ENCODE measurements around the gene PP2D1.
"Not testable (repeated sequence)": the region's sequence is repeated elsewhere in the genome, so short reads cannot be mapped to it uniquely, and the experiment has no call there.

The PP2D1 gene

DNA sequence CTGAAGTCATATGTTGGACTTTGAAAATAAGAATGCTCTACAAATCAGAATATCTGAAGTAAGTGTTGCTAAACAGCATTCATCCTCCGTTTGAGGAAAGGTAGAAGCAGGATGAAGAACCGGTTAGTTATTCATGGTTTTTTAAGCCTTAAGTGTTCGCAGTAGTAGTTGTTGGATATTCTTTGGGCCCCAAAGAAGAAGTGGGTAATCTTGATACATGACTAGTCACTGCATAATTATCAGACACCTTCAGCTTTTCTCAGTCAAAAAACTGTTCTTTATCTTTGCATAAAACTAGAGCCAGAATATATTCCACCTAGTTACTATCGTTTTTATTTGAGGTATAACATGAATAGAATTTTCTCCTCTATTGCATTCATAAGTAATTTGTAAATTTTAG is 51.4 kb downstream of the PP2D1 start:
- no peak overlapping the region for H3K4me3 ChIP-seq (ENCODE audit: low read length)
- H3K36me3 ChIP-seq (replicated peaks; ENCODE audit: low read depth, low read length), result peaks cover 27% of the 10 kb centered on the region
- H3K27me3 ChIP-seq (ENCODE audit: low read depth, low read length), result no peaks in the 10 kb centered on the region
- H3K9me3 ChIP-seq (ENCODE audit: insufficient read depth, low read length), result no peaks in the 10 kb centered on the region
- no peak overlapping the region for H2AFZ ChIP-seq (ENCODE audit: low read depth, low read length)
- H4K20me1 ChIP-seq (ENCODE audit: insufficient read depth, low read length), result peaks cover 63% of the 10 kb centered on the region
- TF ChIP-seq EZH2phosphoT487 (IDR thresholded peaks at IDR 0.05; ENCODE audit: low read depth), result no peak
- TF ChIP-seq, protein P1, sequence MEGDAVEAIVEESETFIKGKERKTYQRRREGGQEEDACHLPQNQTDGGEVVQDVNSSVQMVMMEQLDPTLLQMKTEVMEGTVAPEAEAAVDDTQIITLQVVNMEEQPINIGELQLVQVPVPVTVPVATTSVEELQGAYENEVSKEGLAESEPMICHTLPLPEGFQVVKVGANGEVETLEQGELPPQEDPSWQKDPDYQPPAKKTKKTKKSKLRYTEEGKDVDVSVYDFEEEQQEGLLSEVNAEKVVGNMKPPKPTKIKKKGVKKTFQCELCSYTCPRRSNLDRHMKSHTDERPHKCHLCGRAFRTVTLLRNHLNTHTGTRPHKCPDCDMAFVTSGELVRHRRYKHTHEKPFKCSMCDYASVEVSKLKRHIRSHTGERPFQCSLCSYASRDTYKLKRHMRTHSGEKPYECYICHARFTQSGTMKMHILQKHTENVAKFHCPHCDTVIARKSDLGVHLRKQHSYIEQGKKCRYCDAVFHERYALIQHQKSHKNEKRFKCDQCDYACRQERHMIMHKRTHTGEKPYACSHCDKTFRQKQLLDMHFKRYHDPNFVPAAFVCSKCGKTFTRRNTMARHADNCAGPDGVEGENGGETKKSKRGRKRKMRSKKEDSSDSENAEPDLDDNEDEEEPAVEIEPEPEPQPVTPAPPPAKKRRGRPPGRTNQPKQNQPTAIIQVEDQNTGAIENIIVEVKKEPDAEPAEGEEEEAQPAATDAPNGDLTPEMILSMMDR (IDR thresholded peaks at IDR 0.05; ENCODE audit: low read depth, low read length), result no peak
- no peak overlapping the region for H3K9ac ChIP-seq (ENCODE audit: low read length)
- no peaks in the 10 kb centered on the region for H3K4me1 ChIP-seq (ENCODE audit: low read length)
- H3K27ac ChIP-seq (ENCODE audit: low read length), result no peak overlapping the region
- no peak overlapping the region for H3K4me2 ChIP-seq (ENCODE audit: low read length)
- H3K79me2 ChIP-seq (ENCODE audit: low read length), result peaks cover 92% of the 10 kb centered on the region

DNA sequence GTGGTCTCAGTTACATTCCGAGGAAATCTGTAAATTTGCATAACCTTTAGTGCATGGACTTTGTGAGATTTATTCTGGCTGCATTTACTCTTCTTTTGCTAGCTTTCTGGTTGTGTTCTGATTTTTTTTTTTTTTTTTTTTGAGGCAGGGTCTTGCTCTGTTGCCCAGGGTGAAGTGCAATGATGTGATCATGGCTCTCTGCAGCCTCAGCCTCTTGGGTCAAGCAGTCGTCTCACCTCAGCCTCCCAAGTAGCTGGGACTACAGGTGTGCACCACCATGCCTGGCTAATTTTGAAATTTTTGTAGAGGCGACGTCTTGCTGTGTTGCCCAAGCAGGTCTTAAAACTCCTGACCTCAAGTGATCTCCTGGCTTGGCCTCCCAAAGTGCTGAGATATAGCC is 52.6 kb downstream of the PP2D1 start:
- H3K36me3 ChIP-seq (replicated peaks; ENCODE audit: low read depth, low read length), result peaks cover 28% of the 10 kb centered on the region
- no peak overlapping the region for H3K9ac ChIP-seq (ENCODE audit: low read length)
- TF ChIP-seq, protein P1 (IDR thresholded peaks at IDR 0.05; ENCODE audit: low read depth, low read length), result no peak
- TF ChIP-seq EZH2phosphoT487 (IDR thresholded peaks at IDR 0.05; ENCODE audit: low read depth), result no peak
- no peak overlapping the region for H3K4me2 ChIP-seq (ENCODE audit: low read length)
- peaks cover 59% of the 10 kb centered on the region for H4K20me1 ChIP-seq (ENCODE audit: insufficient read depth, low read length)
- H3K4me1 ChIP-seq (ENCODE audit: low read length), result no peaks in the 10 kb centered on the region
- H2AFZ ChIP-seq (ENCODE audit: low read depth, low read length), result no peak overlapping the region
- H3K27ac ChIP-seq (ENCODE audit: low read length), result no peak overlapping the region
- H3K4me3 ChIP-seq (ENCODE audit: low read length), result no peak overlapping the region
- no peaks in the 10 kb centered on the region for H3K27me3 ChIP-seq (ENCODE audit: low read depth, low read length)
- H3K9me3 ChIP-seq (ENCODE audit: insufficient read depth, low read length), result no peaks in the 10 kb centered on the region
- H3K79me2 ChIP-seq (ENCODE audit: low read length), result peaks cover 92% of the 10 kb centered on the region

DNA sequence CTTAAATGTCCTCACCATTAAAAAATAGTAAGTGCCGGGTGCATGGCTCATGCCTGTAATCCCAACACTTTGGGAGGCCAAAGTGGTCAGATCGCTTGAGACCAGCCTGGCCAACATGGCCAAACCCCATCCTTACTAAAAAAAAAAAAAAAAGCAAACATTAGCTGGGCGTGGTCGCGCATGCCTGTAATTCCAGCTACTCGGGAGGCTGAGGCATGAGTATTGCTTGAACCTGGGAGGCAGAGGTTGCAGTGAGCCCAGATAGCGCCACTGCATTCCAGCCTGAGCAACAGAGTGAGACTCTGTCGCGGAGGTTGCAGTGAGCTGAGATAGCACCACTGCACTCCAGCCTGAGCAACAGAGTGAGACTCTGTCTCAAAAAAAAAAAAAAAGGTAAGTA is 54.7 kb downstream of the PP2D1 start:
- H3K9ac ChIP-seq (ENCODE audit: low read length); H3K4me1 ChIP-seq (ENCODE audit: low read length); H3K4me3 ChIP-seq (ENCODE audit: low read length); H3K9me3 ChIP-seq (ENCODE audit: insufficient read depth, low read length); H2AFZ ChIP-seq (ENCODE audit: low read depth, low read length); H3K27ac ChIP-seq (ENCODE audit: low read length); H3K27me3 ChIP-seq (ENCODE audit: low read depth, low read length); H3K4me2 ChIP-seq (ENCODE audit: low read length): not testable (repeated sequence)
- Histone ChIP-seq H4K20me1 (ENCODE audit: insufficient read depth, low read length) (peaks cover 46% of the 10 kb centered on the region), H3K79me2 (ENCODE audit: low read length) (peaks cover 94% of the 10 kb centered on the region), H3K36me3 (replicated peaks; ENCODE audit: low read depth, low read length) (peaks cover 36% of the 10 kb centered on the region)

DNA sequence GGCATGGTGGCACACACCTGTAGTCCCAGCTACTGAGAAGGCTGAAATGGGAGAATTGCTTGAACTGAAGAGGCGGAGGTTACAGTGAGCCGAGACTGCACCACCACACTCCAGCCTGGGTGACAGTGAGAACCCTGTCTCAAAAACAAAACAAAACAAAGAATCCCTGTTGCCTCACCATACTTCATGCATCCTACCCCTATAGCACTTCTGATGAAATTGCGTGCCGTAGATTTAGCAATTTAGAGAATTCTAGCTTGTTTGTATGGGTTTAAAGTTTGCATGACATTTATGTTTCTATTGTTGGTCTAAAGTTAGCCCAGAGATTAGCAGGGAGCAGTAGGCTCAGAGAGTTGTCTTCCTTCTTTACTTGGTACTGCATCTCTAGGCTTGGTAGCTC is 57.4 kb downstream of the PP2D1 start:
- Histone ChIP-seq H3K36me3 (replicated peaks; ENCODE audit: low read depth, low read length) (peaks cover 37% of the 10 kb centered on the region), H3K27ac (ENCODE audit: low read length) (no peak overlapping the region), H3K9ac (ENCODE audit: low read length) (no peak overlapping the region), H3K79me2 (ENCODE audit: low read length) (peaks cover 95% of the 10 kb centered on the region), H3K4me3 (ENCODE audit: low read length) (no peak overlapping the region), H4K20me1 (ENCODE audit: insufficient read depth, low read length) (peaks cover 34% of the 10 kb centered on the region), H3K4me2 (ENCODE audit: low read length) (no peak overlapping the region), H3K9me3 (ENCODE audit: insufficient read depth, low read length) (no peaks in the 10 kb centered on the region), H3K4me1 (ENCODE audit: low read length) (no peaks in the 10 kb centered on the region; the same call in 1 of the 2 replicates), H2AFZ (ENCODE audit: low read depth, low read length) (no peak overlapping the region), H3K27me3 (ENCODE audit: low read depth, low read length) (no peaks in the 10 kb centered on the region)
- no peak for TF ChIP-seq EZH2phosphoT487 (IDR thresholded peaks at IDR 0.05; ENCODE audit: low read depth)
- TF ChIP-seq, protein P1 (IDR thresholded peaks at IDR 0.05; ENCODE audit: low read depth, low read length), result no peak

DNA sequence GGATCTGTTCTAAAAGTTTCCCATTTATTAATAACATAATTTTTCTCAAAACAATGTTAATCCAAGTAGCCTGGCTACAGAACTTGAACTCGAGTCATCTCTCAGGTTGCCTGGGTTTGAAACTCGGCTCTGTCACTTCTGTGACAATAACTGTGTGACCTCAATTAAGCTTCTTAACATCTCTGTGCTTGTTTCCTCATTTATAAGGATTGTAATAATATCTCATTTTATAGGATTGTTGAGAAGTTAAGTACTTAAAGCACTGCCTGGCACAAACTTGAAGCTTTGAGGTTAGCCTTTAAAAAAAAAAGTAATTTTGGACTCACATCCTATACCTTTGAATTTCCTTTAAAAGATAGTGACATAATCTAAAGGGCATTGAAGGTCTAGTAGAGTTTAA is 61.7 kb downstream of the PP2D1 start:
- Histone ChIP-seq H3K27me3 (ENCODE audit: low read depth, low read length) (no peaks in the 10 kb centered on the region), H3K79me2 (ENCODE audit: low read length) (peaks cover 85% of the 10 kb centered on the region), H2AFZ (ENCODE audit: low read depth, low read length) (no peak overlapping the region), H3K4me3 (ENCODE audit: low read length) (no peak overlapping the region), H3K4me2 (ENCODE audit: low read length) (no peak overlapping the region), H3K4me1 (ENCODE audit: low read length) (peaks cover 24% of the 10 kb centered on the region), H3K36me3 (replicated peaks; ENCODE audit: low read depth, low read length) (peaks cover 33% of the 10 kb centered on the region), H3K9ac (ENCODE audit: low read length) (no peak overlapping the region), H3K27ac (ENCODE audit: low read length) (no peak overlapping the region), H3K9me3 (ENCODE audit: insufficient read depth, low read length) (no peaks in the 10 kb centered on the region), H4K20me1 (ENCODE audit: insufficient read depth, low read length) (peaks cover 35% of the 10 kb centered on the region)
- TF ChIP-seq, protein P1 (IDR thresholded peaks at IDR 0.05; ENCODE audit: low read depth, low read length), result no peak
